GM12874 (cell line): ENCODE measurements around the gene RCBTB1.

Source experiments
- TF ChIP-seq, protein P1 (sequence below): IDR thresholded peaks from 2 replicates; pipeline ENCODE4 v1.5.1; 2011; ENCODE audit warnings: low read depth, mild to moderate bottlenecking, control low read depth, low read length, moderate library complexity; ENCODE audit not compliant: insufficient read depth

The RCBTB1 gene

GRCh38 chr13:49497272-49497671 lies 88.1 kb downstream of the RCBTB1 start:
- TF ChIP-seq, protein P1, sequence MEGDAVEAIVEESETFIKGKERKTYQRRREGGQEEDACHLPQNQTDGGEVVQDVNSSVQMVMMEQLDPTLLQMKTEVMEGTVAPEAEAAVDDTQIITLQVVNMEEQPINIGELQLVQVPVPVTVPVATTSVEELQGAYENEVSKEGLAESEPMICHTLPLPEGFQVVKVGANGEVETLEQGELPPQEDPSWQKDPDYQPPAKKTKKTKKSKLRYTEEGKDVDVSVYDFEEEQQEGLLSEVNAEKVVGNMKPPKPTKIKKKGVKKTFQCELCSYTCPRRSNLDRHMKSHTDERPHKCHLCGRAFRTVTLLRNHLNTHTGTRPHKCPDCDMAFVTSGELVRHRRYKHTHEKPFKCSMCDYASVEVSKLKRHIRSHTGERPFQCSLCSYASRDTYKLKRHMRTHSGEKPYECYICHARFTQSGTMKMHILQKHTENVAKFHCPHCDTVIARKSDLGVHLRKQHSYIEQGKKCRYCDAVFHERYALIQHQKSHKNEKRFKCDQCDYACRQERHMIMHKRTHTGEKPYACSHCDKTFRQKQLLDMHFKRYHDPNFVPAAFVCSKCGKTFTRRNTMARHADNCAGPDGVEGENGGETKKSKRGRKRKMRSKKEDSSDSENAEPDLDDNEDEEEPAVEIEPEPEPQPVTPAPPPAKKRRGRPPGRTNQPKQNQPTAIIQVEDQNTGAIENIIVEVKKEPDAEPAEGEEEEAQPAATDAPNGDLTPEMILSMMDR: no peak

DNA sequence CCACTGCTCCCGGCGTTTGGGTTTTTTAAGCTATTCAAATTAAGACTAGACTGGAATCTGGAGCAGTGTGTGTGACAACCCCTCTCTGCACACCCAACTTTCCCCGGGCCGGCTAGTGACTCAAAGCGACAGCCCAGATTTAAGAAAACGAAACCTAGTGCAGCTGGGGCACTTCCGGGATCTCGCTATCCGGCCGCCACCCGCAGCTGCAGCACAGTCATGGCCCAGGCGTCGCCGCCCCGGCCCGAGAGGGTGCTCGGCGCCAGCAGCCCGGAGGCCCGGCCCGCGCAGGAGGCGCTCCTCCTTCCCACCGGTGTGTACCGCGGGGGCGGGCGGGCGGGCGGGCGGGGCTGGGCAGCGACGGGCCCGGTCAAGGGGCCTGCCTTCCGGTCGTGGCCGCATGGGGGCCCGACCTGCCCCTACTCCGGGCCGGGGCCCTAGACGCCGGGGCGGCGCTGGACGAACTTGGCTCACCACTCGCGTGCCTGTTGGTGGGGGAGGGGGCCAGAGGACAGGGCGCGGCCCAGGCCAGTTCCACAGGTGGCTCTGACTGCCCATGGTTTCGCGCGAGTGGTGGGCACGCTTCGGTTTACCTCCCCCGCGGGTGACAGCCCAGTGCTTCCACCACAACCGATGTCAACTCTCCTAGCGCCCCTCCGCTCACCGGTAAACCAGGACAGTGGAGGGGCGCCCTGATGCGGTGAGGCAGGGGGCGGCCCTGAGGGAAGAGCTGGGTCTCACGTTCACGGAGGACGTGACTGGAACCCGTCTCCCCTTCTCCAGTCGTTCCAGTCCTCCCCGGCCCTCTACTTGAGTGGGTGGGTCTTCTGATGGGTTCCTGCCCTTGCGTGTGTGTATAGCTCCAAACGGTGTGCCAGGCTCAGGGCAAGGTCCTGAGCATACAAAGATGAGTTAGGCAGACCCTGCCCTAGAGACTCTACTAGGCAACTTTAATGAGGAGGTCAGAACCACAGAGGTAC lies 89.3 kb downstream of the RCBTB1 start, which contains the start of gene PHF11:
Gene PHF11 (plus strand): TSS at position 171 of the 980 bp plus-strand sequence. CDS start 49 bp downstream, at position 220.
- TF ChIP-seq, protein P1: peak; percentile 12; the same call in 1 of the 2 replicates

- TF ChIP-seq, protein P1: no peak
Observed at GRCh38 chr13:49494645-49495044, 90.7 kb downstream of the RCBTB1 start.

- TF ChIP-seq, protein P1: no peak
Observed at GRCh38 chr13:49488563-49488962, 96.8 kb downstream of the RCBTB1 start.
